A549 (cell line): Measurements from ENCODE around the gene RRP9. TPM values are rescaled to one million over a fixed set of nuclear protein-coding genes. Genes with fewer than 3 reads are reported as not detected.

Source experiments
- ATAC-seq, 2 experiments: fragments of 200-7000 bp in 1 of 2; fragments of >200 bp in 1 of 2; cut with Nextera tagmentation in 1 of 2; cut with Tn5 transposase in 1 of 2; 3 replicates each; pipeline versions ENCODE4 v1.8.0 to v1.9.1; 2018 to 2020; ENCODE audit warnings: mild to moderate bottlenecking in 1 of 2, moderate library complexity in 1 of 2
- CTCF ChIA-PET: fragments of 300-600 bp; sonication (Branson Sonifier 250); formaldehyde crosslinking; extraction: SDS; loops from one replicate; lab custom pipeline; 2021; ENCODE audit warnings: antibody characterized with exemption, inconsistent platforms; lab: Yijun Ruan, JAX
- POLR2A ChIA-PET: fragments of 350-600 bp; formaldehyde crosslinking; extraction: SDS; loops from one replicate; lab custom pipeline; 2021; ENCODE audit warnings: antibody characterized with exemption, inconsistent platforms; lab: Yijun Ruan, JAX
- DNase-seq, 2 experiments: peaks; one replicate each; pipeline versions ENCODE4 v3.0.0 to v3.0.0-alpha.2; 2011 to 2016; ENCODE audit warnings: low read depth in 1 of 2, low spot score in 1 of 2
- FAIRE-seq: peaks from 2 replicates; lab custom pipeline; 2011; peaks lifted over from hg19 to GRCh38; lab: Jason Lieb, UNC
- H3K27ac ChIP-seq, 2 experiments: fragments of >200 bp; sonication (Bioruptor Twin); formaldehyde crosslinking; 3 replicates each; pipeline ENCODE4 v1.5.1; 2016 to 2017
- H3K4me1 ChIP-seq: fragments of >200 bp; sonication (Bioruptor Twin); formaldehyde crosslinking; 3 replicates; pipeline ENCODE4 v1.6.1; 2016
- H3K4me2 ChIP-seq: fragments of >200 bp; sonication (Bioruptor Twin); formaldehyde crosslinking; 3 replicates; pipeline ENCODE4 v1.6.1; 2016
- H3K4me3 ChIP-seq: fragments of >200 bp; sonication (Bioruptor Twin); formaldehyde crosslinking; 3 replicates; pipeline ENCODE4 v1.5.1; 2016
- H3K9me3 ChIP-seq: fragments of >200 bp; sonication (Bioruptor Twin); formaldehyde crosslinking; 3 replicates; pipeline ENCODE4 v1.6.1; 2016
- CBX8 ChIP-seq: fragments of 200-600 bp; sonication (generic); IDR thresholded peaks from 2 replicates; pipeline ENCODE4 v1.6.1; 2016
- EHF ChIP-seq: fragments of 250-450 bp; sonication (Bioruptor Pico); IDR thresholded peaks from 2 replicates; pipeline ENCODE4 v1.5.0; 2020; ENCODE audit warnings: mild to moderate bottlenecking
- EHMT2 ChIP-seq: fragments of 200-600 bp; sonication (generic); IDR thresholded peaks from 2 replicates; pipeline ENCODE4 v1.6.1; 2016; ENCODE audit warnings: antibody characterized with exemption, low read depth, mild to moderate bottlenecking, moderate library complexity
- FOSB ChIP-seq: fragments of 250-450 bp; sonication (Bioruptor Pico); IDR thresholded peaks from 2 replicates; pipeline ENCODE4 v1.5.0; 2020; ENCODE audit warnings: mild to moderate bottlenecking, moderate library complexity
- FOSL2 ChIP-seq, 2 experiments: fragments of 450-650 bp in 1 of 2; fragments of >200 bp in 1 of 2; sonication (Bioruptor Twin) in 1 of 2; formaldehyde crosslinking; IDR thresholded peaks; 2 replicates each; pipeline versions ENCODE4 v1.5.0 to v1.6.1; 2016 to 2020; ENCODE audit warnings: mild to moderate bottlenecking in 1 of 2, moderate library complexity in 1 of 2
- FOXS1 ChIP-seq: fragments of 250-450 bp; sonication (Bioruptor Pico); IDR thresholded peaks from 2 replicates; pipeline ENCODE4 v1.5.0; 2020; ENCODE audit warnings: mild to moderate bottlenecking, moderate library complexity
- HDAC2 ChIP-seq: fragments of 200-600 bp; sonication (generic); IDR thresholded peaks from 2 replicates; pipeline ENCODE4 v1.6.1; 2016
- HEYL ChIP-seq: fragments of 250-450 bp; sonication (Bioruptor Pico); IDR thresholded peaks from 2 replicates; pipeline ENCODE4 v1.8.0; 2021; ENCODE audit warnings: mild to moderate bottlenecking, moderate library complexity
- HOXB13 ChIP-seq: fragments of 250-450 bp; sonication (Bioruptor Pico); IDR thresholded peaks from 2 replicates; pipeline ENCODE4 v1.5.0; 2020; ENCODE audit warnings: low read depth, mild to moderate bottlenecking, moderate library complexity
- MAFK ChIP-seq: fragments of 450-650 bp; IDR thresholded peaks from 2 replicates; pipeline ENCODE4 v1.6.1; 2014; ENCODE audit not compliant: partially characterized antibody
- MAZ ChIP-seq: fragments of 150-350 bp; IDR thresholded peaks from 2 replicates; pipeline ENCODE4 v1.6.1; 2014; ENCODE audit warnings: antibody characterized with exemption, low read depth, low read length, borderline replicate concordance
- MYC ChIP-seq: IDR thresholded peaks from 2 replicates; pipeline ENCODE4 v1.6.1; 2012; ENCODE audit warnings: mild to moderate bottlenecking, inconsistent platforms, low read length, improper control_type of control experiment, borderline replicate concordance
- PHF8 ChIP-seq: fragments of 200-600 bp; sonication (generic); IDR thresholded peaks from 2 replicates; pipeline ENCODE4 v1.6.1; 2016; ENCODE audit warnings: low read depth, mild to moderate bottlenecking, antibody characterized with exemption, moderate library complexity, borderline replicate concordance
- POLR2AphosphoS2 ChIP-seq: conservative IDR thresholded peaks from 2 replicates; pipeline ENCODE4 v1.6.1; 2012; ENCODE audit warnings: low read length, improper control_type of control experiment, inconsistent platforms
- RARB ChIP-seq: fragments of 250-450 bp; sonication (Bioruptor Pico); IDR thresholded peaks from 2 replicates; pipeline ENCODE4 v1.8.0; 2021; ENCODE audit warnings: mild to moderate bottlenecking, moderate library complexity
- RCOR1 ChIP-seq: fragments of 150-350 bp; IDR thresholded peaks from 2 replicates; pipeline ENCODE4 v1.6.1; 2014; ENCODE audit warnings: antibody characterized with exemption, low read length, low read depth
- RFX5 ChIP-seq: fragments of 450-650 bp; IDR thresholded peaks from 2 replicates; pipeline ENCODE4 v1.7.1; 2014; ENCODE audit warnings: antibody characterized with exemption, mild to moderate bottlenecking, moderate library complexity
- RNF2 ChIP-seq: fragments of 200-600 bp; sonication (generic); IDR thresholded peaks from 2 replicates; pipeline ENCODE4 v1.6.1; 2016; ENCODE audit warnings: low read depth, mild to moderate bottlenecking, antibody characterized with exemption, moderate library complexity, borderline replicate concordance
- SMC3 ChIP-seq: fragments of >200 bp; sonication (Bioruptor Twin); formaldehyde crosslinking; IDR thresholded peaks from 3 replicates; pipeline ENCODE4 v1.6.1; 2018; ENCODE audit warnings: inconsistent platforms
- SREBF2 ChIP-seq: fragments of 450-650 bp; IDR thresholded peaks from 2 replicates; pipeline ENCODE4 v1.6.1; 2014; ENCODE audit warnings: mild to moderate bottlenecking, moderate library complexity
- ZC3H11A ChIP-seq: fragments of 450-650 bp; IDR thresholded peaks from 2 replicates; pipeline ENCODE4 v1.6.1; 2014; ENCODE audit warnings: antibody characterized with exemption, mild to moderate bottlenecking
- ZFP36 ChIP-seq: fragments of 450-650 bp; IDR thresholded peaks from 2 replicates; pipeline ENCODE4 v1.6.1; 2014; ENCODE audit warnings: borderline replicate concordance; ENCODE audit not compliant: partially characterized antibody
- ZSCAN20 ChIP-seq: fragments of 250-450 bp; sonication (Bioruptor Pico); IDR thresholded peaks from 2 replicates; pipeline ENCODE4 v1.8.0; 2022; ENCODE audit warnings: mild to moderate bottlenecking, moderate library complexity
- WGBS: methylation state at CpG from one replicate; pipeline ENCODE4 v1.1.6; 2017; ENCODE audit errors: missing lambda C conversion rate; 5-methylcytosine and 5-hydroxymethylcytosine counted together
- polyA plus RNA-seq, 4 experiments: library from polyadenylated mRNA; depleted of rRNA in 3 of 4; stranded (reverse); fragments of >200 nt; fragmentation: RNase III in 1 of 4; extraction: RNeasy Plus Mini Kit Qiagen cat#74134 plus additional on column Dnase treatment in 1 of 4; gene quantifications; 2 replicates in 3 of 4; 3 replicates in 1 of 4; pipeline ENCODE4 v1.2.3, GENCODE V29; 2011 to 2017
- TF ChIP-seq, protein P1 (sequence below): IDR thresholded peaks from 2 replicates; pipeline ENCODE4 v1.6.1; 2012
- TF ChIP-seq, protein P2 (sequence below): fragments of 250-450 bp; sonication (Bioruptor Pico); IDR thresholded peaks from 2 replicates; pipeline ENCODE4 v1.5.0; 2020; ENCODE audit warnings: low read depth, mild to moderate bottlenecking, moderate library complexity
- TF ChIP-seq, protein P3 (sequence below): fragments of 450-650 bp; IDR thresholded peaks from 2 replicates; pipeline ENCODE4 v1.6.1; 2014; ENCODE audit warnings: antibody characterized with exemption
- TF ChIP-seq, protein P4 (sequence below): fragments of 200-600 bp; sonication (generic); IDR thresholded peaks from 2 replicates; pipeline ENCODE4 v1.6.1; 2016; ENCODE audit warnings: antibody characterized with exemption, mild to moderate bottlenecking, moderate library complexity

Gene RRP9
- polyA plus RNA-seq, 2 of the 4 experiments (the other 2 are of a cell fraction): 17.0 to 34.3 TPM

DNA sequence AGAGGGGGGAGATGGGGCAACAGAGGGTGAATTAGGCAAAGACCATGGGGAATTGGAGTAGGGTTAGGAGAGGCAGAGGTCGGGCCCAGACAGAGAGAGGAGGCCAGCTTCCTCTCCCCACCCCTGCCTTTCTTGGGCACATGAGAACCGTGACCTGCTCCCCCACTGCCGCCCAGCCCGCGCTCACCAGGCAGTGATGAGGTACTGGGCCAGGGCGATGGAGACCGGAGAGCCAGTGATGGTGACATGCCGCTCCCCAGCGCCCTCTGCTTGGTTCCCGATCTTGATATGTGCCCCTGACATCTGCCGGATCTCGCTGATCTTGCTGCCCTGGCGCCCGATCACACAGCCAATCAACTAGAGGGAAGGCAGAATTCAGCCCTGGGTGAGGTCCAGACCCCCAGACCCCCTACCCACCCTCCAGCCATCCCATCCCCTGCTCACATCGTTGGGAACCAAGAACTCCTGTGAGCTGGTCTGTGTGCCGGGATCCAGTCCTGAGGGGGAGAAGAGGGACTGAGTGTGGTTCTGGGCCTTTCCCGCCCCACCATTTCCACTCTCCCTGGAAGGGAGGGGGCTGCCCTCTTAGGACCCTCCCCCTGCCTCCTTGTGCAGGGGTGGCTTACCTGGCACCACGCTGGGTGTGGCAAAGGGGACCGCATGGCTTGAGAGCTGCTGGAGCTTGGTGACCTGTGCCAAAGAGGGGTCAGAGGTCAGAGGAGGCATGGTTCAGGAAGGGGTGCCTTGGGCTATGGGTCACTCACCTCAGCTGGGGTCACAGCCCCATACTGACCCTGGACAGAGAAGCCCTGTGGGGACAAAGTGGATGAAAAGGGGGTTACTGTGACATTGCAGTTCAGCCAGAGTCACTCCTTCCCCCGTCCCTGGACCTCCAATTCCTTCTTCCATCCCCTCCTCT lies 17.2 kb upstream of the RRP9 start:
- CTCF ChIA-PET: interaction anchor here (1.0 to 2.9 kb wide), 3 partner anchors 8 to 17 kb away, joined by 3 to 13 read pairs (median 3); partner anchors contain the start of genes PARP3, PCBP4 and RRP9
- POLR2A ChIA-PET: no interaction called here
- H3K4me1 ChIP-seq: no peaks in the 10 kb centered on the region
- no peak for ATAC-seq
- TF ChIP-seq FOSL2 (IDR thresholded peaks at IDR 0.05) (no peak), FOSL2 (CRISPR knock-in tag; IDR thresholded peaks at IDR 0.05) (no peak), HEYL (no peak), EHMT2 (no peak), RCOR1 (no peak), POLR2AphosphoS2 (no peak), ZFP36 (no peak), FOSB (CRISPR knock-in tag) (no peak), RARB (no peak), HDAC2 (no peak), MAFK (no peak), HOXB13 (CRISPR knock-in tag) (no peak), RNF2 (no peak), SREBF2 (no peak), CBX8 (no peak), ZSCAN20 (CRISPR knock-in tag) (no peak)
- TF ChIP-seq, protein P1, sequence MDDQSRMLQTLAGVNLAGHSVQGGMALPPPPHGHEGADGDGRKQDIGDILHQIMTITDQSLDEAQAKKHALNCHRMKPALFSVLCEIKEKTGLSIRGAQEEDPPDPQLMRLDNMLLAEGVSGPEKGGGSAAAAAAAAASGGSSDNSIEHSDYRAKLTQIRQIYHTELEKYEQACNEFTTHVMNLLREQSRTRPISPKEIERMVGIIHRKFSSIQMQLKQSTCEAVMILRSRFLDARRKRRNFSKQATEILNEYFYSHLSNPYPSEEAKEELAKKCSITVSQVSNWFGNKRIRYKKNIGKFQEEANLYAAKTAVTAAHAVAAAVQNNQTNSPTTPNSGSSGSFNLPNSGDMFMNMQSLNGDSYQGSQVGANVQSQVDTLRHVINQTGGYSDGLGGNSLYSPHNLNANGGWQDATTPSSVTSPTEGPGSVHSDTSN: no peak
- TF ChIP-seq, protein P2, sequence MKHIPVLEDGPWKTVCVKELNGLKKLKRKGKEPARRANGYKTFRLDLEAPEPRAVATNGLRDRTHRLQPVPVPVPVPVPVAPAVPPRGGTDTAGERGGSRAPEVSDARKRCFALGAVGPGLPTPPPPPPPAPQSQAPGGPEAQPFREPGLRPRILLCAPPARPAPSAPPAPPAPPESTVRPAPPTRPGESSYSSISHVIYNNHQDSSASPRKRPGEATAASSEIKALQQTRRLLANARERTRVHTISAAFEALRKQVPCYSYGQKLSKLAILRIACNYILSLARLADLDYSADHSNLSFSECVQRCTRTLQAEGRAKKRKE (CRISPR knock-in tag): no peak
- TF ChIP-seq, protein P3, sequence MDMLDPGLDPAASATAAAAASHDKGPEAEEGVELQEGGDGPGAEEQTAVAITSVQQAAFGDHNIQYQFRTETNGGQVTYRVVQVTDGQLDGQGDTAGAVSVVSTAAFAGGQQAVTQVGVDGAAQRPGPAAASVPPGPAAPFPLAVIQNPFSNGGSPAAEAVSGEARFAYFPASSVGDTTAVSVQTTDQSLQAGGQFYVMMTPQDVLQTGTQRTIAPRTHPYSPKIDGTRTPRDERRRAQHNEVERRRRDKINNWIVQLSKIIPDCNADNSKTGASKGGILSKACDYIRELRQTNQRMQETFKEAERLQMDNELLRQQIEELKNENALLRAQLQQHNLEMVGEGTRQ: no peak
- H3K9me3 ChIP-seq: no peaks in the 10 kb centered on the region
- no peak overlapping the region for H3K4me2 ChIP-seq
- no peak overlapping the region for H3K4me3 ChIP-seq
- FAIRE-seq: no peak
- no peak overlapping the region for H3K27ac ChIP-seq
- DNase-seq: no peak
- 91% methylated on average over 12 of the region's 20 CpGs for WGBS

DNA sequence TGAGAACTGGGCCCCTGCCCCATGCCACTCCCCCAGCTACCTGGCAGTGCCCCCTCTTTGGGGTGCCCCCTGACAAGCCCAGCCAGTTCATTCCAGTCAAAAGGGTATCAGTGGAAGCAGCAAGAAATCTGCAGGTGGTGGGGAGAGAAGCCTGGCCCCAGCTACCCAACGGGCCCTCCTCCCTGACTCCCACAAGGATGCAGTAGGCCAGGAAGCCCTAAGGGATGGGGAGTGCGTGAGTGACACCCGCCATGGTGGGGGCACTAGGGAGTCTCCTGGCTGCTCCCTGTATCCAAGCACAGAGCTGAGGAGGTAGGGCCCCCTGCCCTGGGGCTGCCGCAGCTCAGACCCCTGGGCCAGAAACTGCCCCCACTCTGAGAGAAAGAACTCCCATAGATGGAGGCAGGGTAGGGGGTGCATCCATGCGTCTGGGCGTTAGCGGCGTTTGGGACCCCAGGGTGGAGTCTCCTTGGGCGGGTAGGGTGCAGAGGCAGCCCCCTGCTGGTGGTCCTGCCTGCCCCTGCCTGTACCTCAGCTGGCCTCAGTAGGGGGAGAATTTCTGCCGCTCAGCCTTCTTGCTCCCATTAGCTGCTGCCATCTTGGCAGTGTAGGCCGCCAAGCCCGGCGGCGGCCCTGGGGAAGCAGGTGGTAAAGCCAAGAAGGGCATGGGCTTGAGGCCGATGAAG lies 16.0 kb upstream of the RRP9 start:
- DNase-seq (no peak), ATAC-seq (no peak), FAIRE-seq (no peak)
- H3K27ac ChIP-seq: no peak overlapping the region
- no peaks in the 10 kb centered on the region for H3K9me3 ChIP-seq
- CTCF ChIA-PET: interaction anchor here (1.2 to 2.9 kb wide), 3 partner anchors 9 to 16 kb away, joined by 3 to 13 read pairs (median 9); partner anchors contain the start of genes ABHD14B, PARP3 and PCBP4
- H3K4me3 ChIP-seq: no peak overlapping the region
- H3K4me2 ChIP-seq: no peak overlapping the region
- POLR2A ChIA-PET: no interaction called here
- 81% methylated on average over 9 of the region's 15 CpGs for WGBS
- H3K4me1 ChIP-seq: no peaks in the 10 kb centered on the region; the same call in 1 of the 3 replicates
- TF ChIP-seq EHF (CRISPR knock-in tag): no peak
- TF ChIP-seq MYC: no peak
- TF ChIP-seq, protein P4, sequence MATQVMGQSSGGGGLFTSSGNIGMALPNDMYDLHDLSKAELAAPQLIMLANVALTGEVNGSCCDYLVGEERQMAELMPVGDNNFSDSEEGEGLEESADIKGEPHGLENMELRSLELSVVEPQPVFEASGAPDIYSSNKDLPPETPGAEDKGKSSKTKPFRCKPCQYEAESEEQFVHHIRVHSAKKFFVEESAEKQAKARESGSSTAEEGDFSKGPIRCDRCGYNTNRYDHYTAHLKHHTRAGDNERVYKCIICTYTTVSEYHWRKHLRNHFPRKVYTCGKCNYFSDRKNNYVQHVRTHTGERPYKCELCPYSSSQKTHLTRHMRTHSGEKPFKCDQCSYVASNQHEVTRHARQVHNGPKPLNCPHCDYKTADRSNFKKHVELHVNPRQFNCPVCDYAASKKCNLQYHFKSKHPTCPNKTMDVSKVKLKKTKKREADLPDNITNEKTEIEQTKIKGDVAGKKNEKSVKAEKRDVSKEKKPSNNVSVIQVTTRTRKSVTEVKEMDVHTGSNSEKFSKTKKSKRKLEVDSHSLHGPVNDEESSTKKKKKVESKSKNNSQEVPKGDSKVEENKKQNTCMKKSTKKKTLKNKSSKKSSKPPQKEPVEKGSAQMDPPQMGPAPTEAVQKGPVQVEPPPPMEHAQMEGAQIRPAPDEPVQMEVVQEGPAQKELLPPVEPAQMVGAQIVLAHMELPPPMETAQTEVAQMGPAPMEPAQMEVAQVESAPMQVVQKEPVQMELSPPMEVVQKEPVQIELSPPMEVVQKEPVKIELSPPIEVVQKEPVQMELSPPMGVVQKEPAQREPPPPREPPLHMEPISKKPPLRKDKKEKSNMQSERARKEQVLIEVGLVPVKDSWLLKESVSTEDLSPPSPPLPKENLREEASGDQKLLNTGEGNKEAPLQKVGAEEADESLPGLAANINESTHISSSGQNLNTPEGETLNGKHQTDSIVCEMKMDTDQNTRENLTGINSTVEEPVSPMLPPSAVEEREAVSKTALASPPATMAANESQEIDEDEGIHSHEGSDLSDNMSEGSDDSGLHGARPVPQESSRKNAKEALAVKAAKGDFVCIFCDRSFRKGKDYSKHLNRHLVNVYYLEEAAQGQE: no peak
- TF ChIP-seq PHF8: no peak
- no peak for TF ChIP-seq ZC3H11A
- no peak for TF ChIP-seq FOXS1 (CRISPR knock-in tag)
- TF ChIP-seq, protein P2 (CRISPR knock-in tag): no peak
- no peak for TF ChIP-seq RARB
- TF ChIP-seq MAZ: no peak
- TF ChIP-seq, protein P3: no peak
- no peak for TF ChIP-seq SMC3
- no peak for TF ChIP-seq RFX5
